ENCODE results near the gene ZMAT1.
"Not testable (repeated sequence)": the region's sequence is repeated elsewhere in the genome, so short reads cannot be mapped to it uniquely, and the experiment has no call there.

Gene ZMAT1

GRCh38 chrX:101931488-101932248 lies at the start of gene ZMAT1:
TSS of gene ZMAT1 (minus strand) at chrX:101932027. CDS start at chrX:101932008, 19 bp downstream.
- DNase-seq (ENCODE audit: low read depth in 2 of 2), result peak; percentile 74 to 81

- DNase-seq (ENCODE audit: low read depth in 2 of 2), result no peak
These were observed 45.3 kb upstream of the ZMAT1 start for GRCh38 chrX:101977106-101977505.

DNA sequence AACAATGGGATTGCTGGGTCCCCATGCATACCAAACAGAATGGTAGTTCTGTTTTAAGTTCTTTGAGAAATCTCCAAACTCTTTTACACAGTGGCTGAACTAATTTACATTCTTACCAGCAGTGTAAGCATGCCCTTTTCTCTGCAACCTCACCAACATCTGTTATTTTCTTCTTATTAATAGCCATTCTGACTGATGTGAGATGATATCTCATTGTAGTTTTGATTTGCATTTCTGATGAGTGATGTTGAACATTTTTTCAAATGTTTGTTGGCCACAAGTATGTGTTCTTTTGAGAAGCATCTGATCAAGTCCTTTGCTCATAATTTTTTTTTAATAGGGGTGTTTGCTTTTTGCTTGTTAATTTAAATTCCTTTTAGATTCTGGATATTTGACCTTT lies 41.2 kb upstream of the ZMAT1 start:
- no peak for DNase-seq (ENCODE audit: low read depth in 2 of 2)

GRCh38 chrX:101964923-101965539 lies 33.2 kb upstream of the ZMAT1 start:
- not testable (repeated sequence) for DNase-seq (ENCODE audit: low read depth in 2 of 2)

DNA sequence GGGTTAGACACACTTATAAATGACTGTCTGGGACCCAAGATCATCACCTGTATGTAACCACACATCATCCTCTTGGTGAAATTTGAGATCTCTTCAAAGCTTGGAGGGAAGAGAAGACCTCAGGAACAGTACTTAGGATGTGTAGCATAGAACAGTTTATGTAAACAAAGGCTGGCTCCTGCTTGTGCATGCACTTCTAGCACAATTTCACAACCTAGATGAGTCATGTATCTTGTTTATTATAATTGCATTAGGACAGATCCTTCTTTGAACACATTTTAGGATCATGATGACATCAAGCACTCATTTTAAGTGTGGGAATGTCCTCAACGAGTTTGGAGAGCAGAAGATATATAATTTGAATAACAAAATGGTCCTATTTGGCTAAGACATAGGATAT lies 26.3 kb upstream of the ZMAT1 start:
- no peak for DNase-seq (ENCODE audit: low read depth in 2 of 2)

DNA sequence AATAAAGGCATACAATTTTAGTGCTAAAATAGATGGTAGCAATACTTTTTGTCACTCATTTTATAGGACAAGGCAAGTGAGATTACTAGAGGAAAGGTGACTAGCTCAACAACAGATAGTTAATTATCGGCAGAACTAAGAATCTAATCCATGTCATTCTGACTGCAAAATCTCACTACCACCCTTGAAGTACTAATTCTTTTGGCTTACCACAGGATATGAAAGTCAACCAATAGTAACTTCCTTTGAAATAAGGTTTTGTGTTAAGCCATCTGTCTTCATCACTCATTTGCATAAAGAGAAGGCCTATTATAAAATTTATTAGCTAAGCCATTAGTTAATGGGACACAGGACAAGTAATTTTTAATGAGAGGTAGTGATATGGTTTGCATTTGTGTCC lies 25.3 kb upstream of the ZMAT1 start:
- DNase-seq (ENCODE audit: low read depth in 2 of 2), result no peak

DNA sequence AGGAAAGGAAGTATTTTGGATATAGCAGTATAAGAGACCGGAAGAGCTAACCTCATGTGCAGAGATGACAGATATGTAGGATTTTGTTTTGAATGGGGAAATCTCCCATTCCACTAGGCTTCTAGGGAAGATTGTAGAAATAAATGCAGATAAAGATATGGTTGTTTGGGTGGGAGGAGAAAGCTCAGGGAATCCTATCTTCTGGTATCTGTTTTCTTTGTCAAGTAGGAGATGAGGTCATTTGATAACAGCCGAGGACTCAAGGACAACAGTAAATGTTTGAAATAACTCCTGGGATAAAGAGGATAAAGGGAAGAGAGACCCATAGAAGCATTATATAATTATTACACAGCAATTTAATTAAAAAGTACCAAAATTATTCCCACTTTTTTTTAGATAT lies 24.7 kb upstream of the ZMAT1 start:
- DNase-seq (ENCODE audit: low read depth in 2 of 2), result no peak

- no peak for DNase-seq (ENCODE audit: low read depth in 2 of 2)
These were observed 18.8 kb upstream of the ZMAT1 start for GRCh38 chrX:101950581-101950980.

GRCh38 chrX:101932249-101932570 lies 383 bp upstream of the ZMAT1 start:
- DNase-seq (ENCODE audit: low read depth in 2 of 2), result no peak

DNA sequence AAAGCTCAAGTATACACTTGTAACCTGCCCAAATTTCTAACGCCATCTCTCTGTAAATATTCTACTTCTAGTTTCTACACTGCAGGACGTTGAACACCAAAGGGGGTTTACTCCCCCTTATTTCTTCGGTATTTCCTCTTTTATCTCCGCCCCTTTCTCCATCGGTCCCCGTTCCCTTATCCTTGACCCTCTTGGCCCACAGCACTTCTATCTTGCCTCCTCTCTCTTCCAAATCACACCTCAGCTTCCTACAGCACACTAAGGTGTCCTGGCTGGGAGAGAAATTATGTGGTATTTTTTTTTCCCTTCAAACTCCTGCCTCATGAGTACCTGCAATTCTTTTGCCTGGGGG lies 715 bp downstream of the ZMAT1 start:
- DNase-seq (ENCODE audit: low read depth in 2 of 2), result no peak

DNA sequence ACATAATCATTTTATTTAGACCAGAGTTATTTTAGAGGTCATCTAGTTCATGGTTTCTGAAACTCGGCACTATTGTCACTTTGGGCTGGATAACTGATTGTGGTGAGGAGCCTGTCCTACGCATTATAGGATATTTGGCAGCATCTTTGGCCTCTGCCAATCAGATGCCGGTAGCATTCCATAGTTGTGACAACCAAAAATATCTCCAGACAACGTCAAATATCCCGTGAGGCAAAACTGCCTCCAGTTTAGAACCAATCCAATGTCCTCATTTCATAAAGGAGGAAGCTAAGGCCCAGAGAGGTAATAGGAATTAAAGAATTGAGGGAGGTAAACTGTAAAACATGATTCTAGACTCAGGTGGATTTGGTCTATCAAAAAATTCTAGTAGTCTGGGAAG lies 6.1 kb downstream of the ZMAT1 start:
- no peak for DNase-seq (ENCODE audit: low read depth in 2 of 2)

DNA sequence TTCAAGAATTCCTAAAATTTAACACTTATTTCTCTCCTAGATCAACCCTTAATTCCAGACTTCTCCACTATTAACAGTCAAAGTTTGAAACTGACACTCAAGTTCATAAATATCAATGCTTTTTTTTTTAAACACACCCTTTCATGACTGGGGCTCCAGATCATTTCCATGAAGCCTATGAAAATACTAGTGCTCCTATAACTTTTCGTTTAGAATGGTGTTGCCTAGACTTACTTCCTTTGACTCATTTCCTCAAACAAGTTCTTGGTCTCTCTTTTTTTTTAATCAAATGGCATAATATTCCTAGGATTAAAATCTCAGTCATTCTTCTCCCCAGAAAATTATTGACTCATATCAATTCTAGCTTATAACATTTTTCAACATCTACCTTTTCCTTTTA lies 13.1 kb downstream of the ZMAT1 start:
- DNase-seq (ENCODE audit: low read depth in 2 of 2), result no peak

DNA sequence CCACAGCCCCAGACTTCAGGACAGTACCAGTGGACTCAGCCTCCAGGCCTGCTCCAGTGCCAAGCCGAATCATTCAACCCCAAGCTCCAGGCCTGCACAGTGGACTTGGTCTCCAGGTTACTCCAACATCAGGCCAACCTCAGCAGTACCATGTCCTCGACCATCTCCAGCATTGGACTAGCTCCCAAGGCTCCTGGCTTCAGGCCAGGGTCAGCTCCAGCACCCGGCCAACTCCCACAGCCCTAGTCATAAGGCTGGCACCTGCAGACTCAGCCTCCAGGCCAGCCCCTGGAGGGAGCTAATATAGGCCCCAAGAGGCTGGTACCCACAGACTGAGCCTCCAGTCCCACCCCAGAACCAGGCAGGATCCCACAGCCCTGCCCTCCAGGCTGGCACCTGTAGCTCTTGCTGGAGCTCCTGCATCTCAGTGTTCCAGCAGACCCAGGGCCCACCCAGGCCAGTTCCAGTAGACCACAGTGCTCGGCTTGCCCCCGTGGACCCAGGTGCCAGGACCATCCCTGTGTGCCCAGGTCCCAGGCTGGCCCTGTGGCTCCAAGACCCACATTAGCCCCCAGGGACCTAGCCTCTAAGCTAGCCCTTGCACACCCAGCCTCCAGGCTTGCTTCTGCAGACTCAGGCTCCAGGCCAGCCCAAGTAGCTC lies 25.6 kb downstream of the ZMAT1 start:
- DNase-seq (ENCODE audit: low read depth in 2 of 2), result no peak

DNA sequence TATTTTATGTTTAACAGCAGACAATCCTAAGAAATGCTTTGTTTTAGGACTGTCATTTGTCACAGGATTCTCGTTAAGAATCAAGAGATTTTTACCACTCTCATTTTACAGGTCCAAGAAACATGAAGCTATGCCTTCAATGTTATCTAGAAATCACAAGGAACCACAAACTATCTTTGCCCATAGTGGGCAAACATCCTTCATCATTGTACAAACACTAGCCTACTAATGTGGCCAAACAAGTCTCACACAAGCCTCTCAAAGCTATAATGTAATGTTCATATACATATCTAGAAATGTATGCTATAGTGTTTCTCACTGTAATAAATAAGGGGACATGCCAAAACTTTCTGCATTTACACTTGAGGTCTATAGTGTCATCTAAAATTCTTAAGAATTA lies 26.8 kb downstream of the ZMAT1 start:
- DNase-seq (ENCODE audit: low read depth in 2 of 2), result no peak
